HG03097 (cell line): Measurements from ENCODE around the gene FNDC3B.

Source experiments
- ATAC-seq: cut with Tn5 transposase; IDR thresholded peaks from one replicate; pipeline ENCODE4 v1.9.1; 2021; ENCODE audit not compliant: unreplicated experiment, low FRiP score

FNDC3B gene

GRCh38 chr3:172375206-172375850 is 335.9 kb downstream of the FNDC3B start:
- no peak for ATAC-seq

GRCh38 chr3:172376402-172376801 is 337.0 kb downstream of the FNDC3B start:
- ATAC-seq, result no peak

GRCh38 chr3:172376881-172377280 is 337.5 kb downstream of the FNDC3B start:
- no peak for ATAC-seq

GRCh38 chr3:172378439-172378838 is 339.1 kb downstream of the FNDC3B start:
- ATAC-seq, result no peak

GRCh38 chr3:172379372-172379771 is 340.0 kb downstream of the FNDC3B start:
- ATAC-seq, result no peak

- no peak for ATAC-seq
Measured at GRCh38 chr3:172380632-172381031, 341.3 kb downstream of the FNDC3B start.

- ATAC-seq, result no peak
Measured at GRCh38 chr3:172383306-172383796, 344.0 kb downstream of the FNDC3B start.

GRCh38 chr3:172384836-172385235 is 345.5 kb downstream of the FNDC3B start:
- ATAC-seq, result no peak

GRCh38 chr3:172387728-172388127 is 348.4 kb downstream of the FNDC3B start:
- ATAC-seq, result no peak

- ATAC-seq, result no peak
Measured at GRCh38 chr3:172388412-172389078, 349.2 kb downstream of the FNDC3B start.

GRCh38 chr3:172390792-172391191 is 351.4 kb downstream of the FNDC3B start:
- no peak for ATAC-seq

GRCh38 chr3:172391592-172392302 is 352.4 kb downstream of the FNDC3B start:
- ATAC-seq, result no peak

- no peak for ATAC-seq
Measured at GRCh38 chr3:172394692-172395091, 355.3 kb downstream of the FNDC3B start.

GRCh38 chr3:172396400-172396799 is 357.0 kb downstream of the FNDC3B start:
- no peak for ATAC-seq

GRCh38 chr3:172397716-172398405 is 358.5 kb downstream of the FNDC3B start:
- no peak for ATAC-seq

- no peak for ATAC-seq
Measured at GRCh38 chr3:172398484-172398883, 359.1 kb downstream of the FNDC3B start.

GRCh38 chr3:172402090-172402489 is 362.7 kb downstream of the FNDC3B start:
- ATAC-seq, result no peak

- ATAC-seq, result no peak
Measured at GRCh38 chr3:172402892-172403643, 363.7 kb downstream of the FNDC3B start.

- ATAC-seq, result no peak
Measured at GRCh38 chr3:172404237-172404962, 365.0 kb downstream of the FNDC3B start.

- ATAC-seq, result no peak
Measured at GRCh38 chr3:172405914-172406313, 366.5 kb downstream of the FNDC3B start.
